Activated CD8-positive, alpha-beta T cell treated with anti-CD3 and anti-CD28 coated beads, Interleukin-2, amount 10 ng/mL, durations not matched to agents 7 days and 5 days (primary cell): ENCODE measurements around the gene NPEPL1. TPM values are rescaled to one million over a fixed set of nuclear protein-coding genes. Genes with fewer than 3 reads are reported as not detected.

ENCODE experiments used
- ATAC-seq: fragments of 150-1000 bp; cut with Tn5 transposase; one replicate; pipeline ENCODE4 v1.10.0; 2021; ENCODE audit warnings: moderate library complexity
- CTCF ChIA-PET: fragments of 350-600 bp; sonication (Branson Sonifier 250); formaldehyde crosslinking; loops from one replicate; lab custom pipeline; 2021; ENCODE audit warnings: antibody characterized with exemption; lab: Charles Lee
- POLR2A ChIA-PET: fragments of 350-600 bp; sonication (Branson Sonifier 250); formaldehyde crosslinking; loops from one replicate; lab custom pipeline; 2021; ENCODE audit warnings: antibody characterized with exemption; lab: Charles Lee
- DNase-seq: peaks from one replicate; pipeline ENCODE4 v3.0.0-alpha.2; 2020
- H3K27ac Mint-ChIP-seq: one replicate; pipeline ENCODE4 v1.8.0; 2021; ENCODE audit warnings: mild to moderate bottlenecking, mixed read lengths
- H3K27me3 Mint-ChIP-seq: one replicate; pipeline ENCODE4 v1.8.0; 2021; ENCODE audit warnings: low read depth, mixed read lengths
- H3K36me3 Mint-ChIP-seq: one replicate; pipeline ENCODE4 v1.8.0; 2021; ENCODE audit warnings: low read depth, mixed read lengths
- H3K4me1 Mint-ChIP-seq: one replicate; pipeline ENCODE4 v1.8.0; 2021; ENCODE audit warnings: low read depth, mixed read lengths
- H3K4me3 Mint-ChIP-seq: one replicate; pipeline ENCODE4 v1.8.0; 2021; ENCODE audit warnings: mild to moderate bottlenecking, mixed read lengths
- H3K9me3 Mint-ChIP-seq: one replicate; pipeline ENCODE4 v1.8.0; 2022; ENCODE audit warnings: mixed read lengths; ENCODE audit not compliant: insufficient read depth
- total RNA-seq, 2 experiments: library from RNA; stranded (reverse); gene quantifications; one replicate each; pipeline ENCODE4 v1.2.3, GENCODE V29; 2021

The NPEPL1 gene
- total RNA-seq, 2 experiments from 2014 or later: 22.9 to 26.8 TPM

DNA sequence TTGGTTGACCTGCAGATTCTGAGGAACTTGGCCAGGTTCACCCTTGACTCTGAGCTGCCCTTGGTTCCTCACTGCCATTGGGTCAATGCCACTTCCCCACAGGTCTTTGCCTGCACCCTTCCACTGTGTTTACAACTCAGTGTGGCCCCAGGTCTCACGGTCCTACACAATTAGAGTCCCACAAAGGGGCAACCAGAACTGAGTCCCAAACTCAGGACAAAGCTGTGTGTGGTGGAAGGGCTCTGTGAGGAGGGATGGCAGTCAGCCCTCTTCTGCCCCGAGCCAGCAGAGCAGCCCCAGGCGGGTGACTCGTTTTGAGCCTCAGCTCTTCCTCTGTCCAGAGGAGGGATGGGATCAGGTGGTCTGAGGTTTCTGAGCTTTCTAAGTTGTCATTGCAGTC, 69.5 kb downstream of the NPEPL1 start:
- no peak for DNase-seq
- Mint-ChIP-seq H3K27ac (no peak overlapping the region), H3K9me3 (no peaks in the 10 kb centered on the region), H3K4me3 (no peak overlapping the region), H3K4me1 (no peaks in the 10 kb centered on the region), H3K27me3 (peaks cover 51% of the 10 kb centered on the region), H3K36me3 (no peaks in the 10 kb centered on the region)
- CTCF ChIA-PET: no interaction called here
- ATAC-seq: no peak
- POLR2A ChIA-PET: no interaction called here

DNA sequence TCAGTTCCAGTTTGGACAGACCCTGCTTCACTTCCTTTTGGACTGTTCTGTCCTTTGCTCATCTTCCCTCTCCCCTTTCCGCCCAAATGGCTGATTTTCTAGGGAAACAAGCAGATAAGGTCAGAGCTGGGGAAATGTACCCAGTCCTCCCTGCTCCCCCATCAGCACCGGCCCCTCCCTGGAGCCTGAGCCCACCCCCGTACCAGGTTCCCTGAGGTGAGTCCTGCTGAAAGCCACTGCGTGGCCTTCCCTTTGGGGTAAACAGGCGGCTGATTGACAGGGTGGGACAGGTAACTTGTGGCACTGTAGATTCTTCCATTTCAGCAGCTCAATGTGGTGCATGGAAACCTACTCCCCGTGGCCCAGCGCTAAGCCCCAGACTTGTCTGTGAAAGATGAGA, 70.5 kb downstream of the NPEPL1 start:
- ATAC-seq: no peak
- Mint-ChIP-seq H3K4me1 (no peaks in the 10 kb centered on the region), H3K27ac (no peak overlapping the region), H3K4me3 (no peak overlapping the region), H3K9me3 (no peaks in the 10 kb centered on the region), H3K27me3 (peaks cover 51% of the 10 kb centered on the region), H3K36me3 (no peaks in the 10 kb centered on the region)
- no peak for DNase-seq
- ChIA-PET CTCF (no interaction called here), POLR2A (no interaction called here)

Other genes with a start within 250 kb of the NPEPL1 start
- gene APCDD1L, start 177.4 kb upstream of the NPEPL1 start, total RNA-seq: not detected
- 100 to 1,000 TPM; 128 to 136 TPM for gene STX16, start 41.5 kb upstream of the NPEPL1 start, total RNA-seq
- 1 to 10 TPM; 1.3 to 2.0 TPM for gene GNAS-AS1, start 158.1 kb downstream of the NPEPL1 start, total RNA-seq
- 100 to 1,000 TPM; 912 to 952 TPM for gene GNAS, start 159.9 kb downstream of the NPEPL1 start, total RNA-seq